PC-9 (cell line): ENCODE measurements around the gene COL5A1. TPM values are rescaled to one million over a fixed set of nuclear protein-coding genes. Genes with fewer than 3 reads are reported as not detected.

Experiments used
- BruUV-seq: library from RNA; stranded (reverse); fragments of 400-500 nt; replicated peaks from 2 replicates; lab custom pipeline; 2021; lab: Mats Ljungman, UMichigan
- CTCF ChIA-PET: fragments of 300-600 bp; sonication (Branson Sonifier 250); formaldehyde crosslinking; loops from one replicate; lab custom pipeline; 2022; ENCODE audit warnings: antibody characterized with exemption; lab: Charles Lee
- POLR2A ChIA-PET: fragments of 300-600 bp; sonication (Branson Sonifier 250); formaldehyde crosslinking; loops from one replicate; lab custom pipeline; 2022; ENCODE audit warnings: antibody characterized with exemption; ENCODE audit not compliant: unreplicated experiment; lab: Charles Lee
- DNase-seq, 2 experiments: peaks; one replicate each; pipeline versions ENCODE4 v3.0.0 to v3.0.0-alpha.2; 2015 to 2022; ENCODE audit warnings: mixed read lengths in 1 of 2
- H2AFZ ChIP-seq: fragments of 200-600 bp; sonication (generic); 2 replicates; pipeline ENCODE4 v1.8.1; 2017; ENCODE audit warnings: antibody characterized with exemption
- H3F3A ChIP-seq: fragments of 200-600 bp; sonication (generic); 2 replicates; pipeline ENCODE4 v1.8.1; 2017; ENCODE audit warnings: antibody characterized with exemption, mild to moderate bottlenecking, low read depth; ENCODE audit not compliant: insufficient read depth
- H3K27ac ChIP-seq: fragments of 200-600 bp; sonication (generic); 2 replicates; pipeline ENCODE4 v1.6.1; 2016; ENCODE audit warnings: mixed run types
- H3K27me3 ChIP-seq: fragments of 200-600 bp; sonication (generic); 2 replicates; pipeline ENCODE4 v1.6.1; 2016; ENCODE audit warnings: low read depth, mixed run types; ENCODE audit not compliant: insufficient read depth
- H3K36me3 ChIP-seq: fragments of 200-600 bp; sonication (generic); 2 replicates; pipeline ENCODE4 v1.6.1; 2016; ENCODE audit warnings: low read depth, mixed run types
- H3K4me1 ChIP-seq: fragments of 200-600 bp; sonication (generic); replicated peaks from 2 replicates; pipeline ENCODE4 v1.6.1; 2016; ENCODE audit warnings: mixed run types; ENCODE audit not compliant: insufficient read depth
- H3K4me2 ChIP-seq: fragments of 200-600 bp; sonication (generic); 2 replicates; pipeline ENCODE4 v1.6.1; 2017; ENCODE audit warnings: mixed run types
- H3K4me3 ChIP-seq: fragments of 200-600 bp; sonication (generic); 2 replicates; pipeline ENCODE4 v1.6.1; 2016; ENCODE audit warnings: mixed run types
- H3K79me2 ChIP-seq: fragments of 200-600 bp; sonication (generic); 2 replicates; pipeline ENCODE4 v1.6.1; 2017; ENCODE audit warnings: low read depth, mixed run types
- H3K9me2 ChIP-seq: fragments of 200-600 bp; sonication (generic); 2 replicates; pipeline ENCODE4 v1.8.1; 2017; ENCODE audit warnings: mild to moderate bottlenecking; ENCODE audit not compliant: insufficient read depth
- H3K9me3 ChIP-seq: fragments of 200-600 bp; sonication (generic); 2 replicates; pipeline ENCODE4 v1.8.1; 2016; ENCODE audit warnings: low read depth; ENCODE audit not compliant: insufficient read depth
- H4K20me1 ChIP-seq: fragments of 200-600 bp; sonication (generic); 2 replicates; pipeline ENCODE4 v1.8.1; 2017; ENCODE audit not compliant: insufficient read depth
- CTCF ChIP-seq: fragments of 200-600 bp; sonication (generic); conservative IDR thresholded peaks from 2 replicates; pipeline ENCODE4 v1.6.1; 2017; ENCODE audit warnings: mixed run types, antibody characterized with exemption, mild to moderate bottlenecking, moderate library complexity
- EZH2 ChIP-seq: fragments of 200-600 bp; sonication (generic); IDR thresholded peaks from 2 replicates; pipeline ENCODE4 v1.8.0; 2017; ENCODE audit warnings: antibody characterized with exemption, low read depth
- intact Hi-C: fragments of 100-400 bp; cut with micrococcal nuclease; formaldehyde crosslinking; loops from one replicate; pipeline ENCODE4 v1.10.0; 2022; ENCODE audit not compliant: unreplicated experiment
- total RNA-seq: library from RNA; stranded (reverse); gene quantifications from 2 replicates; pipeline ENCODE4 v1.2.3, GENCODE V29; 2021

The COL5A1 gene
- total RNA-seq, 1 experiment from 2014 or later: 15.2 TPM

- no peaks in the 10 kb centered on the region for H3F3A ChIP-seq
- no TSS peak for BruUV-seq
- H3K79me2 ChIP-seq: no peaks in the 10 kb centered on the region
- CTCF ChIA-PET: interaction anchor here (1.5 kb wide), 1 partner anchor 567 kb away, joined by 12 read pairs; no protein-coding TSS in a partner anchor
- H4K20me1 ChIP-seq: no peaks in the 10 kb centered on the region
- no peaks in the 10 kb centered on the region for H3K36me3 ChIP-seq
- no peak for TF ChIP-seq EZH2
- no peak for TF ChIP-seq CTCF
- POLR2A ChIA-PET: no interaction called here
- H3K9me3 ChIP-seq: no peaks in the 10 kb centered on the region
- peaks cover 79% of the 10 kb centered on the region for H3K27me3 ChIP-seq
- H3K4me2 ChIP-seq: no peak overlapping the region
- H3K4me3 ChIP-seq: no peak overlapping the region
- intact Hi-C loops: no loop called here
- H3K27ac ChIP-seq: no peak overlapping the region
- no peak for DNase-seq
- H3K4me1 ChIP-seq: no peaks in the 10 kb centered on the region
- H2AFZ ChIP-seq: no peak overlapping the region
- H3K9me2 ChIP-seq: no peaks in the 10 kb centered on the region
These were observed 96.4 kb downstream of the COL5A1 start for GRCh38 chr9:134737842-134738580.

GRCh38 chr9:134738869-134739659, 97.5 kb downstream of the COL5A1 start:
- ChIA-PET POLR2A (no interaction called here), CTCF (interaction anchor here (0.7 to 1.5 kb wide), 2 partner anchors 289 to 568 kb away, joined by 4 to 12 read pairs; no protein-coding TSS in a partner anchor)
- Histone ChIP-seq H3K27me3 (peaks cover 72% of the 10 kb centered on the region), H3K36me3 (no peaks in the 10 kb centered on the region), H3K9me3 (no peaks in the 10 kb centered on the region), H3F3A (no peaks in the 10 kb centered on the region), H3K27ac (no peak overlapping the region), H2AFZ (no peak overlapping the region), H4K20me1 (no peaks in the 10 kb centered on the region), H3K9me2 (no peaks in the 10 kb centered on the region), H3K79me2 (no peaks in the 10 kb centered on the region), H3K4me1 (no peaks in the 10 kb centered on the region), H3K4me2 (no peak overlapping the region), H3K4me3 (no peak overlapping the region)
- TF ChIP-seq EZH2: no peak
- TF ChIP-seq CTCF: peak; percentile 87
- DNase-seq: peak in 1 of 2 experiments; percentile 70
- intact Hi-C loops: loop anchor here (1.0 kb wide), 1 partner anchor 41 kb away; no protein-coding TSS in a partner anchor
- BruUV-seq: no TSS peak

- Histone ChIP-seq H4K20me1 (no peaks in the 10 kb centered on the region), H3K27ac (no peak overlapping the region), H3K9me2 (no peaks in the 10 kb centered on the region), H3K9me3 (no peaks in the 10 kb centered on the region), H3K36me3 (no peaks in the 10 kb centered on the region), H2AFZ (no peak overlapping the region), H3K27me3 (peaks cover 67% of the 10 kb centered on the region), H3K4me1 (no peaks in the 10 kb centered on the region), H3K79me2 (no peaks in the 10 kb centered on the region), H3K4me2 (no peak overlapping the region), H3F3A (no peaks in the 10 kb centered on the region), H3K4me3 (no peak overlapping the region)
- POLR2A ChIA-PET: no interaction called here
- BruUV-seq: no TSS peak
- intact Hi-C loops: loop anchor here (1.0 kb wide), 1 partner anchor 41 kb away; no protein-coding TSS in a partner anchor
- TF ChIP-seq CTCF: no peak
- no peak for DNase-seq
- CTCF ChIA-PET: interaction anchor here (0.7 to 1.5 kb wide), 2 partner anchors 290 to 569 kb away, joined by 4 to 12 read pairs; no protein-coding TSS in a partner anchor
These were observed 98.0 kb downstream of the COL5A1 start for GRCh38 chr9:134739660-134739968.
